ENCODE measurements around the gene BOK. TPM values are rescaled to one million over a fixed set of nuclear protein-coding genes. Genes with fewer than 3 reads are reported as not detected.

BOK gene
- total RNA-seq (2022; extraction: Qiagen RNA extraction) = 25.6 to 38.0 TPM (median 37.1 TPM) in 5 replicates

GRCh38 chr2:241558532-241559322 lies at the start of gene BOK:
Gene BOK (plus strand): TSS chr2:241558745. CDS start chr2:241559484, 739 bp downstream.

Other genes starting within 250 kb of the BOK start
- 262 to 285 TPM (median 274 TPM) in 5 replicates for gene HDLBP, start 243.1 kb upstream of the BOK start, total RNA-seq (2022; extraction: Qiagen RNA extraction)
- 223 to 270 TPM (median 256 TPM) in 5 replicates for gene SEPTIN2, start 242.8 kb upstream of the BOK start, total RNA-seq (2022; extraction: Qiagen RNA extraction)
- 21.8 to 33.8 TPM (median 28.4 TPM) in 5 replicates for gene FARP2, start 202.5 kb upstream of the BOK start, total RNA-seq (2022; extraction: Qiagen RNA extraction)
- 91.0 to 120 TPM (median 109 TPM) in 5 replicates for gene STK25, start 50.2 kb upstream of the BOK start, total RNA-seq (2022; extraction: Qiagen RNA extraction)
- 62.2 to 78.3 TPM (median 76.9 TPM) in 5 replicates for gene THAP4, start 78.4 kb downstream of the BOK start, total RNA-seq (2022; extraction: Qiagen RNA extraction)
- gene ATG4B, start 78.9 kb downstream of the BOK start, total RNA-seq (2022; extraction: Qiagen RNA extraction) = 42.2 to 69.2 TPM (median 53.1 TPM) in 5 replicates
- gene DTYMK, start 128.1 kb downstream of the BOK start, total RNA-seq (2022; extraction: Qiagen RNA extraction) = 124 to 147 TPM (median 138 TPM) in 5 replicates
- 19.9 to 24.7 TPM (median 23.5 TPM) in 5 replicates for gene ING5, start 143.3 kb downstream of the BOK start, total RNA-seq (2022; extraction: Qiagen RNA extraction)
- gene D2HGDH, start 175.9 kb downstream of the BOK start, total RNA-seq (2022; extraction: Qiagen RNA extraction) = 6.5 to 10.6 TPM (median 8.6 TPM) in 5 replicates
- gene GAL3ST2, start 218.1 kb downstream of the BOK start, total RNA-seq (2022; extraction: Qiagen RNA extraction) = 0.15 to 0.42 TPM (median 0.25 TPM) in 5 replicates

All from A549 treated with Mapracorat at 1 μM for 4 hours (cell line).